DOHH2 (cell line): Measurements from ENCODE around the gene SLITRK1.

Experiments used
- CTCF ChIP-seq: fragments of 200-600 bp; sonication (generic); IDR thresholded peaks from one replicate; pipeline ENCODE4 v1.5.1; 2014; ENCODE audit warnings: antibody characterized with exemption, mild to moderate bottlenecking, low read depth, low read length; ENCODE audit not compliant: poor library complexity, severe bottlenecking
- EZH2phosphoT487 ChIP-seq: fragments of 200-600 bp; sonication (generic); IDR thresholded peaks from 2 replicates; pipeline ENCODE4 v1.6.1; 2017; ENCODE audit warnings: borderline replicate concordance, mild to moderate bottlenecking, antibody characterized with exemption, low read length, moderate library complexity, mixed read lengths

GRCh38 chr13:83865161-83866137, 16.8 kb downstream of the SLITRK1 start:
- TF ChIP-seq CTCF (no peak), EZH2phosphoT487 (no peak)
